B cell (primary cell): Measurements from ENCODE around the gene MAP4K2.

Source experiments
- CTCF ChIP-seq: fragments of 200-600 bp; IDR thresholded peaks from one replicate; pipeline ENCODE4 v1.8.0; 2022; ENCODE audit warnings: antibody characterized with exemption, mild to moderate bottlenecking
- EZH2 ChIP-seq: IDR thresholded peaks from 2 replicates; pipeline ENCODE4 v1.6.1; 2012; ENCODE audit warnings: borderline replicate concordance, low read depth, mild to moderate bottlenecking, moderate library complexity, low read length; ENCODE audit not compliant: insufficient read depth, poor library complexity, severe bottlenecking

- TF ChIP-seq CTCF (no peak), EZH2 (no peak)
Observed at GRCh38 chr11:64833198-64833502, 30.1 kb upstream of the MAP4K2 start.
